COLO668 (cell line): Measurements from ENCODE around the gene TOM1L2.
"Not testable (repeated sequence)": the region's sequence is repeated elsewhere in the genome, so short reads cannot be mapped to it uniquely, and the experiment has no call there.

ENCODE experiments used
- DNase-seq: peaks from one replicate; lab custom pipeline; 2025; ENCODE audit not compliant: unreplicated experiment; lab: John Stamatoyannopoulos, UW

TOM1L2 gene

GRCh38 chr17:17995887-17996286, 23.7 kb upstream of the TOM1L2 start:
- not testable (repeated sequence) for DNase-seq

GRCh38 chr17:17994271-17995069, 22.3 kb upstream of the TOM1L2 start:
- DNase-seq, result peak; percentile 26

GRCh38 chr17:17993852-17994251, 21.7 kb upstream of the TOM1L2 start:
- DNase-seq, result no peak

GRCh38 chr17:17993366-17993765, 21.2 kb upstream of the TOM1L2 start:
- DNase-seq, result no peak

- no peak for DNase-seq
Observed at GRCh38 chr17:17990282-17990681, 18.1 kb upstream of the TOM1L2 start.

- DNase-seq, result no peak
Observed at GRCh38 chr17:17989618-17990017, 17.4 kb upstream of the TOM1L2 start.

GRCh38 chr17:17989081-17989480, 16.9 kb upstream of the TOM1L2 start:
- DNase-seq, result no peak

- DNase-seq, result no peak
Observed at GRCh38 chr17:17988427-17988945, 16.3 kb upstream of the TOM1L2 start.

GRCh38 chr17:17987901-17988300, 15.7 kb upstream of the TOM1L2 start:
- peak; percentile 35 for DNase-seq

- no peak for DNase-seq
Observed at GRCh38 chr17:17987187-17987896, 15.1 kb upstream of the TOM1L2 start.

- DNase-seq, result no peak
Observed at GRCh38 chr17:17985555-17985954, 13.4 kb upstream of the TOM1L2 start.

GRCh38 chr17:17985153-17985552, 13.0 kb upstream of the TOM1L2 start:
- DNase-seq, result no peak

- no peak for DNase-seq
Observed at GRCh38 chr17:17983776-17984175, 11.6 kb upstream of the TOM1L2 start.

- no peak for DNase-seq
Observed at GRCh38 chr17:17983376-17983775, 11.2 kb upstream of the TOM1L2 start.

- no peak for DNase-seq
Observed at GRCh38 chr17:17982801-17983200, 10.6 kb upstream of the TOM1L2 start.

GRCh38 chr17:17981330-17981729, 9.1 kb upstream of the TOM1L2 start:
- DNase-seq, result no peak

- DNase-seq, result no peak
Observed at GRCh38 chr17:17979778-17980177, 7.6 kb upstream of the TOM1L2 start.

- no peak for DNase-seq
Observed at GRCh38 chr17:17978481-17979424, 6.6 kb upstream of the TOM1L2 start.

GRCh38 chr17:17976931-17977570, 4.9 kb upstream of the TOM1L2 start:
- DNase-seq, result no peak

GRCh38 chr17:17975436-17975835, 3.2 kb upstream of the TOM1L2 start:
- DNase-seq, result no peak

- DNase-seq, result no peak
Observed at GRCh38 chr17:17972952-17973254, 703 bp upstream of the TOM1L2 start.
